Hematopoietic multipotent progenitor cell treated with erythropoietin and hydrocortisone succinate and interleukin-3 and kit ligand, for 8 days (in vitro differentiated cells): ENCODE measurements around the gene SFXN5.

ENCODE experiments used
- DNase-seq: peaks from one replicate; pipeline ENCODE4 v3.0.0-alpha.2; 2015

SFXN5 gene

GRCh38 chr2:72953528-72953927 lies 118.0 kb downstream of the SFXN5 start:
- no peak for DNase-seq

- no peak for DNase-seq
Measured at GRCh38 chr2:72952961-72953360, 118.6 kb downstream of the SFXN5 start.

GRCh38 chr2:72952110-72952823 lies 119.2 kb downstream of the SFXN5 start:
- DNase-seq = no peak

- no peak for DNase-seq
Measured at GRCh38 chr2:72951303-72952095, 120.0 kb downstream of the SFXN5 start.

- no peak for DNase-seq
Measured at GRCh38 chr2:72950558-72951255, 120.8 kb downstream of the SFXN5 start.

- no peak for DNase-seq
Measured at GRCh38 chr2:72949642-72950041, 121.9 kb downstream of the SFXN5 start.

- DNase-seq = no peak
Measured at GRCh38 chr2:72949045-72949444, 122.5 kb downstream of the SFXN5 start.

- no peak for DNase-seq
Measured at GRCh38 chr2:72947952-72948830, 123.3 kb downstream of the SFXN5 start.

- DNase-seq = no peak
Measured at GRCh38 chr2:72946466-72946865, 125.0 kb downstream of the SFXN5 start.

GRCh38 chr2:72945450-72946019 lies 126.0 kb downstream of the SFXN5 start:
- no peak for DNase-seq

GRCh38 chr2:72944804-72945449 lies 126.6 kb downstream of the SFXN5 start:
- DNase-seq = no peak

- no peak for DNase-seq
Measured at GRCh38 chr2:72943540-72944395, 127.7 kb downstream of the SFXN5 start.

- DNase-seq = no peak
Measured at GRCh38 chr2:72942881-72943418, 128.6 kb downstream of the SFXN5 start.

GRCh38 chr2:72942293-72942692 lies 129.2 kb downstream of the SFXN5 start:
- DNase-seq = no peak

- no peak for DNase-seq
Measured at GRCh38 chr2:72940786-72941185, 130.7 kb downstream of the SFXN5 start.

- no peak for DNase-seq
Measured at GRCh38 chr2:72940361-72940760, 131.2 kb downstream of the SFXN5 start.

GRCh38 chr2:72938455-72938854 lies 133.1 kb downstream of the SFXN5 start:
- no peak for DNase-seq

- DNase-seq = no peak
Measured at GRCh38 chr2:72937356-72937669, 134.2 kb downstream of the SFXN5 start.

- DNase-seq = no peak
Measured at GRCh38 chr2:72936660-72937355, 134.7 kb downstream of the SFXN5 start.

- no peak for DNase-seq
Measured at GRCh38 chr2:72935611-72935957, 135.9 kb downstream of the SFXN5 start.
